ENCODE measurements around the gene PLXNB1.

Gene PLXNB1

GRCh38 chr3:48429960-48430707 is at the start of gene PLXNB1 (continued):
- peak; percentile 100 for TF ChIP-seq ZNF398 (tag by site-specific recombination; IDR thresholded peaks at IDR 0.05)
- TF ChIP-seq KLF7 (tag by site-specific recombination; IDR thresholded peaks at IDR 0.05; ENCODE audit: borderline replicate concordance) = peak; percentile 51; the same call in 1 of the 2 replicates
- no peak for TF ChIP-seq ZNF558 (tag by site-specific recombination; IDR thresholded peaks at IDR 0.05)
- 0 out of 2 replicates have a peak, but pooled peaks have one; percentile 13 for TF ChIP-seq PRDM1 (tag by site-specific recombination; IDR thresholded peaks at IDR 0.05)
- no peak for TF ChIP-seq ZNF585B (tag by site-specific recombination; IDR thresholded peaks at IDR 0.05)
- TF ChIP-seq GLIS2 (tag by site-specific recombination; IDR thresholded peaks at IDR 0.05) = peak; percentile 74
- TF ChIP-seq ZNF501 (tag by site-specific recombination; IDR thresholded peaks at IDR 0.05) = peak; percentile 77
- TF ChIP-seq ZBTB10 (tag by site-specific recombination; IDR thresholded peaks at IDR 0.05) = peak; percentile 68; the same call in 1 of the 2 replicates
- no peak for TF ChIP-seq ZNF157 (tag by site-specific recombination; IDR thresholded peaks at IDR 0.05)
- TF ChIP-seq ZNF488 (tag by site-specific recombination; IDR thresholded peaks at IDR 0.05) = no peak
- no peak for TF ChIP-seq GFI1B (tag by site-specific recombination; IDR thresholded peaks at IDR 0.05)
- no peak for TF ChIP-seq ZNF23 (tag by site-specific recombination; IDR thresholded peaks at IDR 0.05; ENCODE audit: borderline replicate concordance)
- no peak for TF ChIP-seq ZNF239 (tag by site-specific recombination; IDR thresholded peaks at IDR 0.05)
- TF ChIP-seq ZNF174 (tag by site-specific recombination; IDR thresholded peaks at IDR 0.05) = no peak
- no peak for TF ChIP-seq ZNF704 (tag by site-specific recombination; IDR thresholded peaks at IDR 0.05)
- TF ChIP-seq ZNF140 (tag by site-specific recombination; IDR thresholded peaks at IDR 0.05) = no peak
- TF ChIP-seq IKZF3 (tag by site-specific recombination; IDR thresholded peaks at IDR 0.05) = no peak
- TF ChIP-seq ZNF560 (tag by site-specific recombination; IDR thresholded peaks at IDR 0.05; ENCODE audit: borderline replicate concordance) = no peak
- no peak for TF ChIP-seq ZNF155 (tag by site-specific recombination; IDR thresholded peaks at IDR 0.05)
- no peak for TF ChIP-seq MZF1 (tag by site-specific recombination; IDR thresholded peaks at IDR 0.05; ENCODE audit: borderline replicate concordance)
- TF ChIP-seq ZNF791 (tag by site-specific recombination; IDR thresholded peaks at IDR 0.05) = no peak
- no peak for TF ChIP-seq TRIM28 (IDR thresholded peaks at IDR 0.05; ENCODE audit: borderline replicate concordance, low read length)
- TF ChIP-seq, protein P1, sequence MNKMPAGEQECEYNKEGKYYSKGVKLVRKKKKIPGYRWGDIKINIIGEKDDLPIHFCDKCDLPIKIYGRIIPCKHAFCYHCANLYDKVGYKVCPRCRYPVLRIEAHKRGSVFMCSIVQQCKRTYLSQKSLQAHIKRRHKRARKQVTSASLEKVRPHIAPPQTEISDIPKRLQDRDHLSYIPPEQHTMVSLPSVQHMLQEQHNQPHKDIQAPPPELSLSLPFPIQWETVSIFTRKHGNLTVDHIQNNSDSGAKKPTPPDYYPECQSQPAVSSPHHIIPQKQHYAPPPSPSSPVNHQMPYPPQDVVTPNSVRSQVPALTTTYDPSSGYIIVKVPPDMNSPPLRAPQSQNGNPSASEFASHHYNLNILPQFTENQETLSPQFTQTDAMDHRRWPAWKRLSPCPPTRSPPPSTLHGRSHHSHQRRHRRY (tag by site-specific recombination; IDR thresholded peaks at IDR 0.05) = no peak
- no peak for TF ChIP-seq ZNF433 (tag by site-specific recombination; IDR thresholded peaks at IDR 0.05; ENCODE audit: low read depth)
- peak; percentile 69; the same call in 1 of the 2 replicates for TF ChIP-seq ZEB2 (tag by site-specific recombination; IDR thresholded peaks at IDR 0.05)
- TF ChIP-seq ZNF514 (tag by site-specific recombination; IDR thresholded peaks at IDR 0.05) = no peak
- no peak for TF ChIP-seq ZNF302 (tag by site-specific recombination; IDR thresholded peaks at IDR 0.05; ENCODE audit: low read depth)
- TF ChIP-seq ZNF843 (tag by site-specific recombination; IDR thresholded peaks at IDR 0.05) = 0 out of 2 replicates have a peak, but pooled peaks have one; percentile 40
- no peak for TF ChIP-seq ZNF473 (tag by site-specific recombination; IDR thresholded peaks at IDR 0.05)
- no peak for TF ChIP-seq ZNF184 (tag by site-specific recombination; IDR thresholded peaks at IDR 0.05)
- TF ChIP-seq ZNF223 (tag by site-specific recombination; IDR thresholded peaks at IDR 0.05) = no peak
- no peak for TF ChIP-seq ZNF133 (tag by site-specific recombination; IDR thresholded peaks at IDR 0.05)
- TF ChIP-seq ZNF423 (tag by site-specific recombination; IDR thresholded peaks at IDR 0.05) = no peak
- peak; percentile 56 for TF ChIP-seq ZBTB17 (tag by site-specific recombination; IDR thresholded peaks at IDR 0.05)
- no peak for TF ChIP-seq ZBTB1 (tag by site-specific recombination; IDR thresholded peaks at IDR 0.05)

Data from HEK293 (cell line).